ENCODE measurements around the gene ANKRD42.
A peak's percentile ranks its signal among the peaks of the same experiment; 100 is the strongest.

Gene ANKRD42

DNA sequence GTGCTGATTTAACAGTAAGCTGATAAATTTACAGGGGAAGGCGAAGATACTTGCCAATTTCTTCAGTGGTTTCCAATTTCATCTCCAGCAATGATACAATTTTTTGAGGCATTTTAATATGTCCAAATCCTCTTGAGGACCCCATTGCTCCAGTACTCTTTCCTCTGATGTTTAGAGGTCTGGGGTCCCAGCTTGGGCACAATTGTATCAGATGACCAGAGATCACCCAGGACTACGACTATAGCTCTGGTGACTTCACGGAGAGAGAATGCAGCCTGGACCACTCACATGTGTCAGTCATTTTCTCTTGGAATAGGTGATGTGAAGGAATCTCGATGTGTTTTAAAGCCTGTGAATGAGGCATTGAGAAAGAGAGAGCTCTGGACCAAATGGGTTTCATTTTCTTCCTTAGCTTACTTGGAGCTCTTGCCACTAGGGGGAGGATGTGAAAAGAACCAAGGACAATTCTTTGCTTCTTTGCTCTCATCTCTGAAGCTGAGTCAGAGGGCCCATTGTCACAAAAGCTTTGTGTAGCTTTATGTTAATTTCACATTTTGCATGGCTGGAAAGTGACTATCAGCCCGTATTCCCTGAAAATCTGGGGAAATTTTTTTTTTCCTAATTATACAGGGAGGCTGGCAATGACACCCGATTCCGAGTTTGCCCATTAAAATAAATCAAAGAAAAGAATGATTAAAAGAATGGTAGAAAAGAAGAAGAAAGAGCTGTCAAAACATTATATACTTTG is 99.4 kb downstream of the ANKRD42 start:
- Histone ChIP-seq H3K79me2 (ENCODE audit: insufficient read depth, low read length) (no peaks in the 10 kb centered on the region), H3K4me2 (ENCODE audit: insufficient read depth, low read length) (peak overlapping the region; percentile 50; the same call in 1 of the 2 replicates), H3K36me3 (ENCODE audit: insufficient read depth, low read length) (no peaks in the 10 kb centered on the region), H3K27me3 (ENCODE audit: insufficient read depth, low read length, poor library complexity) (no peaks in the 10 kb centered on the region), H3K9me3 (ENCODE audit: insufficient read depth, low read length, severe bottlenecking) (no peaks in the 10 kb centered on the region), H3K9ac (ENCODE audit: low read depth, low read length) (no peak overlapping the region), H3K4me3 (ENCODE audit: low read depth in 1 of 2, low read length in 2 of 2) (peak overlapping the region in 1 of 2 experiments; percentile 33; a peak in 1 of 4 replicates), H2AFZ (ENCODE audit: low read depth, low read length) (peak overlapping the region; percentile 36; the same call in 1 of the 2 replicates), H3K4me1 (ENCODE audit: insufficient read depth, low read length) (peaks cover 4% of the 10 kb centered on the region; the same call in 1 of the 2 replicates), H3K27ac (ENCODE audit: low read length) (no peak overlapping the region), H4K20me1 (ENCODE audit: insufficient read depth, low read length) (no peaks in the 10 kb centered on the region)
- ATAC-seq (ENCODE audit: insufficient read depth, low read depth) (peak; percentile 88), DNase-seq (peak; percentile 28)
- TF ChIP-seq CTCF (IDR thresholded peaks at IDR 0.05; ENCODE audit: borderline replicate concordance, extremely low read depth, low read length, poor library complexity, severe bottlenecking) (peak; percentile 76), EZH2 (IDR thresholded peaks at IDR 0.05; ENCODE audit: borderline replicate concordance, low read depth, low read length, severe bottlenecking) (no peak)

DNA sequence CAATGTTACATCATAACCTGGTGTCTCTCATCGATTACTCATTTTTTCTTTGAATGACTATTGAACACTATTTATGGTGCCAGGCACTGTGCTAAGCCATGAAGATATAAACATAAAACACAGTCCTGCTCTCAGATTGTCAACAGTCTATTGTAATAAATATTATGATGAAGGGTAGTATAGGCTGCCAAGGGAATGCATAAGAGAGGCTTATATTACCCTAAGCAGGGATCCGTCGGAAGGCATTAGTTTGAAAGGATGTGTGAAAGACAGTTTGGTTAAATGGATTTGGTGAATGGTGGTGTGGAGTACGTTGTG is 99.9 kb downstream of the ANKRD42 start:
- no peaks in the 10 kb centered on the region for H3K27me3 ChIP-seq (ENCODE audit: insufficient read depth, low read length, poor library complexity)
- no peak overlapping the region for H3K4me3 ChIP-seq (ENCODE audit: low read depth in 1 of 2, low read length in 2 of 2)
- ATAC-seq (ENCODE audit: insufficient read depth, low read depth) (no peak), DNase-seq (no peak)
- H3K9me3 ChIP-seq (ENCODE audit: insufficient read depth, low read length, severe bottlenecking), result no peaks in the 10 kb centered on the region
- H2AFZ ChIP-seq (ENCODE audit: low read depth, low read length), result no peak overlapping the region
- H3K36me3 ChIP-seq (ENCODE audit: insufficient read depth, low read length), result no peaks in the 10 kb centered on the region
- no peaks in the 10 kb centered on the region for H4K20me1 ChIP-seq (ENCODE audit: insufficient read depth, low read length)
- peaks cover 4% of the 10 kb centered on the region; the same call in 1 of the 2 replicates for H3K4me1 ChIP-seq (ENCODE audit: insufficient read depth, low read length)
- TF ChIP-seq EZH2 (IDR thresholded peaks at IDR 0.05; ENCODE audit: borderline replicate concordance, low read depth, low read length, severe bottlenecking) (no peak), CTCF (IDR thresholded peaks at IDR 0.05; ENCODE audit: borderline replicate concordance, extremely low read depth, low read length, poor library complexity, severe bottlenecking) (no peak)
- H3K9ac ChIP-seq (ENCODE audit: low read depth, low read length), result no peak overlapping the region
- no peak overlapping the region for H3K27ac ChIP-seq (ENCODE audit: low read length)
- H3K4me2 ChIP-seq (ENCODE audit: insufficient read depth, low read length), result no peak overlapping the region
- H3K79me2 ChIP-seq (ENCODE audit: insufficient read depth, low read length), result no peaks in the 10 kb centered on the region

DNA sequence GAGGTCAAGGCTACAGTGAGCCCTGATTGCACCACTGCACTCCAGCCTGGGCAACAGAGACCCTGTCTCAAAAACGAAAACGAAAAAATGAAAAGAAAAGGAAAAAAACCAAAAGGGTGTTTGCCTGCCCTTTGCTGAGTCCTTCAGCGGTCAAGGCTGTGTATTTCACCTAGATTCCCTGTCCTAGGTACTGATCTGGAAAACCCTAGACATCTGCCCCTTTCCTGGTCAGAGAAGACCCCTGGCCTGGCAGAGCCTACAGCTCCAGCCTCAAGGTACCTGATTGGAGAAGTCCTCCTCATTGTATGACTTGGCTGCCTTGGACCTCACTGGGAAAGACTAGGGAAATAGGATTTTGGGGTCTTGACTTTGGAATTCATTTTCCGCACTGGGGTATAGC is 100.7 kb downstream of the ANKRD42 start:
- no peaks in the 10 kb centered on the region for H4K20me1 ChIP-seq (ENCODE audit: insufficient read depth, low read length)
- H3K27me3 ChIP-seq (ENCODE audit: insufficient read depth, low read length, poor library complexity), result no peaks in the 10 kb centered on the region
- H3K4me1 ChIP-seq (ENCODE audit: insufficient read depth, low read length), result peaks cover 4% of the 10 kb centered on the region; the same call in 1 of the 2 replicates
- TF ChIP-seq CTCF (IDR thresholded peaks at IDR 0.05; ENCODE audit: borderline replicate concordance, extremely low read depth, low read length, poor library complexity, severe bottlenecking) (no peak), EZH2 (IDR thresholded peaks at IDR 0.05; ENCODE audit: borderline replicate concordance, low read depth, low read length, severe bottlenecking) (no peak)
- H3K27ac ChIP-seq (ENCODE audit: low read length), result no peak overlapping the region
- H3K79me2 ChIP-seq (ENCODE audit: insufficient read depth, low read length), result no peaks in the 10 kb centered on the region
- H3K9me3 ChIP-seq (ENCODE audit: insufficient read depth, low read length, severe bottlenecking), result no peaks in the 10 kb centered on the region
- no peak overlapping the region for H3K4me2 ChIP-seq (ENCODE audit: insufficient read depth, low read length)
- no peak overlapping the region for H3K4me3 ChIP-seq (ENCODE audit: low read depth in 1 of 2, low read length in 2 of 2)
- no peaks in the 10 kb centered on the region for H3K36me3 ChIP-seq (ENCODE audit: insufficient read depth, low read length)
- ATAC-seq (ENCODE audit: insufficient read depth, low read depth) (no peak), DNase-seq (no peak)
- H2AFZ ChIP-seq (ENCODE audit: low read depth, low read length), result no peak overlapping the region
- no peak overlapping the region for H3K9ac ChIP-seq (ENCODE audit: low read depth, low read length)

All from DND-41 (cell line).